Glutamatergic neuron (in vitro differentiated cells): ENCODE measurements around the gene DST. TPM values are rescaled to one million over a fixed set of nuclear protein-coding genes. Genes with fewer than 3 reads are reported as not detected.
"Not testable (repeated sequence)": the region's sequence is repeated elsewhere in the genome, so short reads cannot be mapped to it uniquely, and the experiment has no call there.

Experiments used
- DNase-seq: peaks from one replicate; pipeline ENCODE4 v3.0.0; 2022
- H3K27ac Mint-ChIP-seq: one replicate; pipeline ENCODE4 v1.8.0; 2020; ENCODE audit warnings: mild to moderate bottlenecking, mixed read lengths, inconsistent platforms; ENCODE audit not compliant: unreplicated experiment
- H3K27me3 Mint-ChIP-seq: one replicate; pipeline ENCODE4 v1.8.0; 2020; ENCODE audit warnings: mild to moderate bottlenecking, moderate library complexity, mixed read lengths, inconsistent platforms; ENCODE audit not compliant: unreplicated experiment
- H3K36me3 Mint-ChIP-seq: one replicate; pipeline ENCODE4 v1.8.0; 2020; ENCODE audit warnings: mild to moderate bottlenecking, mixed read lengths, inconsistent platforms; ENCODE audit not compliant: unreplicated experiment
- H3K4me1 Mint-ChIP-seq: one replicate; pipeline ENCODE4 v1.8.0; 2020; ENCODE audit warnings: mild to moderate bottlenecking, low read depth, mixed read lengths, inconsistent platforms; ENCODE audit not compliant: unreplicated experiment
- H3K4me3 Mint-ChIP-seq: one replicate; pipeline ENCODE4 v1.8.0; 2020; ENCODE audit warnings: mild to moderate bottlenecking, mixed read lengths, inconsistent platforms; ENCODE audit not compliant: unreplicated experiment
- H3K9me3 Mint-ChIP-seq: one replicate; pipeline ENCODE4 v1.8.0; 2020; ENCODE audit warnings: mild to moderate bottlenecking, moderate library complexity, mixed read lengths, inconsistent platforms; ENCODE audit not compliant: unreplicated experiment
- total RNA-seq: library from RNA; stranded (reverse); fragmentation: NEBNext Ultra II Directional; extraction: Animal tissue kit (Norgen Biotek cat#: 25700); gene quantifications from one replicate; pipeline ENCODE4 v1.2.1, GENCODE V29; 2021; ENCODE audit not compliant: unreplicated experiment
- TF ChIP-seq, protein P1 (sequence below): fragments of 200-600 bp; sonication (generic); IDR thresholded peaks from one replicate; pipeline ENCODE4 v1.5.0; 2021; ENCODE audit not compliant: partially characterized antibody, unreplicated experiment

The DST gene
- total RNA-seq, 1 donor from 2014 or later, result 981 TPM

- no peak for DNase-seq
- TF ChIP-seq, protein P1, sequence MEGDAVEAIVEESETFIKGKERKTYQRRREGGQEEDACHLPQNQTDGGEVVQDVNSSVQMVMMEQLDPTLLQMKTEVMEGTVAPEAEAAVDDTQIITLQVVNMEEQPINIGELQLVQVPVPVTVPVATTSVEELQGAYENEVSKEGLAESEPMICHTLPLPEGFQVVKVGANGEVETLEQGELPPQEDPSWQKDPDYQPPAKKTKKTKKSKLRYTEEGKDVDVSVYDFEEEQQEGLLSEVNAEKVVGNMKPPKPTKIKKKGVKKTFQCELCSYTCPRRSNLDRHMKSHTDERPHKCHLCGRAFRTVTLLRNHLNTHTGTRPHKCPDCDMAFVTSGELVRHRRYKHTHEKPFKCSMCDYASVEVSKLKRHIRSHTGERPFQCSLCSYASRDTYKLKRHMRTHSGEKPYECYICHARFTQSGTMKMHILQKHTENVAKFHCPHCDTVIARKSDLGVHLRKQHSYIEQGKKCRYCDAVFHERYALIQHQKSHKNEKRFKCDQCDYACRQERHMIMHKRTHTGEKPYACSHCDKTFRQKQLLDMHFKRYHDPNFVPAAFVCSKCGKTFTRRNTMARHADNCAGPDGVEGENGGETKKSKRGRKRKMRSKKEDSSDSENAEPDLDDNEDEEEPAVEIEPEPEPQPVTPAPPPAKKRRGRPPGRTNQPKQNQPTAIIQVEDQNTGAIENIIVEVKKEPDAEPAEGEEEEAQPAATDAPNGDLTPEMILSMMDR, result no peak
- Mint-ChIP-seq H3K27ac (no peak overlapping the region), H3K27me3 (peaks cover 3% of the 10 kb centered on the region), H3K9me3 (peaks cover 10% of the 10 kb centered on the region), H3K36me3 (no peaks in the 10 kb centered on the region), H3K4me1 (peaks cover 8% of the 10 kb centered on the region), H3K4me3 (no peak overlapping the region)
These were observed 24.6 kb upstream of the DST start for GRCh38 chr6:56667336-56667735.

- no peak overlapping the region for H3K4me3 Mint-ChIP-seq
- peaks cover 7% of the 10 kb centered on the region for H3K27me3 Mint-ChIP-seq
- peaks cover 8% of the 10 kb centered on the region for H3K9me3 Mint-ChIP-seq
- TF ChIP-seq, protein P1, result no peak
- H3K36me3 Mint-ChIP-seq, result no peaks in the 10 kb centered on the region
- H3K27ac Mint-ChIP-seq, result no peak overlapping the region
- H3K4me1 Mint-ChIP-seq, result peaks cover 26% of the 10 kb centered on the region
- no peak for DNase-seq
These were observed 21.3 kb upstream of the DST start for GRCh38 chr6:56664029-56664428.

DNA sequence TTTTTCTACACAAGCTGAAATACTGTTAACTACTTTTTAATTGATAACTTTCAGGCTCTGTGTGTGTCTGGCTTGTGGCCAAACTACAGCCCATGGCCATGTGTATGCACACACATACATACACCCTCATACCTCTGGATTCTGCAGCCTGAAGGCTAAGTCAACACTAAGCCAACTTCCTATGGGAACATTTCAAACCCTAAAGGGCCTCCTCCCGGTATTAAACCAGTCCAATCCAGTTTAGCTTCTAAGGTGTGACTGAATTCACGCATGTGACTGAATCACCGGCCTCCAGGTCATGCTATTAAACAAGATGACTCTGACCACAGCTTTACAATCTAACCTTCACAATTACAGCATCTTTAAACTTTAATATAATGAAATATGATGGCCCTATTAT lies 20.7 kb upstream of the DST start:
- no peak for DNase-seq
- Mint-ChIP-seq H3K27me3 (peaks cover 7% of the 10 kb centered on the region), H3K27ac (no peak overlapping the region), H3K4me1 (peaks cover 27% of the 10 kb centered on the region), H3K4me3 (no peak overlapping the region), H3K9me3 (peaks cover 8% of the 10 kb centered on the region), H3K36me3 (no peaks in the 10 kb centered on the region)
- TF ChIP-seq, protein P1, result no peak

- H3K27ac Mint-ChIP-seq, H3K36me3 Mint-ChIP-seq, H3K9me3 Mint-ChIP-seq, H3K27me3 Mint-ChIP-seq, DNase-seq: not testable (repeated sequence)
- H3K4me3 Mint-ChIP-seq, result peak overlapping the region; percentile 3
- peaks cover 27% of the 10 kb centered on the region for H3K4me1 Mint-ChIP-seq
These were observed 18.6 kb upstream of the DST start for GRCh38 chr6:56661338-56661737.

- no peak for DNase-seq
- Mint-ChIP-seq H3K27me3 (peaks cover 7% of the 10 kb centered on the region), H3K4me3 (peak overlapping the region; percentile 23), H3K27ac (peak overlapping the region; percentile 62), H3K4me1 (peaks cover 27% of the 10 kb centered on the region), H3K36me3 (no peaks in the 10 kb centered on the region), H3K9me3 (peaks cover 8% of the 10 kb centered on the region)
- TF ChIP-seq, protein P1, result no peak
These were observed 17.7 kb upstream of the DST start for GRCh38 chr6:56660381-56660730.
